HepG2 (cell line): Measurements from ENCODE around the gene REPS2.

Experiments
- ATF5 ChIP-seq: sonication (generic); formaldehyde crosslinking; IDR thresholded peaks from 2 replicates; pipeline ENCODE4 v1.4.0; 2020; ENCODE audit warnings: mild to moderate bottlenecking, low read depth, missing genetic modification reagents
- EP300 ChIP-seq, 3 experiments: sonication (generic) in 1 of 3; formaldehyde crosslinking in 1 of 3; IDR thresholded peaks; 2 replicates each; pipeline versions ENCODE4 v1.5.1 to v1.6.1; 2011 to 2020; ENCODE audit warnings: low read depth in 2 of 3, low read length in 2 of 3, borderline replicate concordance in 1 of 3, improper control_type of control experiment in 1 of 3, mild to moderate bottlenecking in 1 of 3, missing genetic modification reagents in 1 of 3, moderate library complexity in 1 of 3
- FOXA1 ChIP-seq, 2 experiments: fragments of 450-650 bp in 1 of 2; sonication (generic) in 1 of 2; formaldehyde crosslinking in 1 of 2; IDR thresholded peaks; 2 replicates each; pipeline versions ENCODE4 v1.4.0 to v1.6.1; 2016 to 2020; ENCODE audit warnings: missing genetic modification reagents in 1 of 2
- IRF2 ChIP-seq: IDR thresholded peaks from 2 replicates; pipeline ENCODE4 v1.6.1; 2018; ENCODE audit warnings: missing genetic modification reagents, missing compliant biosample characterization
- KDM5B ChIP-seq: sonication (generic); formaldehyde crosslinking; IDR thresholded peaks from 2 replicates; pipeline ENCODE4 v1.4.0; 2020; ENCODE audit warnings: missing genetic modification reagents, mild to moderate bottlenecking, borderline replicate concordance
- MYNN ChIP-seq: sonication (generic); formaldehyde crosslinking; IDR thresholded peaks from 2 replicates; pipeline ENCODE4 v1.4.0; 2020; ENCODE audit warnings: mild to moderate bottlenecking, low read depth, missing genetic modification reagents
- PRDM4 ChIP-seq: sonication (generic); formaldehyde crosslinking; IDR thresholded peaks from 2 replicates; pipeline ENCODE4 v1.9.0; 2021; ENCODE audit warnings: missing genetic modification reagents, borderline replicate concordance
- ZNF263 ChIP-seq: sonication (generic); formaldehyde crosslinking; IDR thresholded peaks from 2 replicates; pipeline ENCODE4 v1.4.0; 2020; ENCODE audit warnings: missing genetic modification reagents
- ZSCAN31 ChIP-seq: sonication (generic); formaldehyde crosslinking; IDR thresholded peaks from 2 replicates; pipeline ENCODE4 v1.5.0; 2020; ENCODE audit warnings: low read depth, mild to moderate bottlenecking, missing genetic modification reagents

GRCh38 chrX:16916561-16916960 lies 29.9 kb upstream of the REPS2 start:
- no peak for TF ChIP-seq EP300 (IDR thresholded peaks at IDR 0.05; ENCODE audit: low read depth in 2 of 2, low read length in 2 of 2)
- no peak for TF ChIP-seq EP300 (CRISPR knock-in tag; IDR thresholded peaks at IDR 0.05; ENCODE audit: borderline replicate concordance)
- TF ChIP-seq FOXA1 (IDR thresholded peaks at IDR 0.05): no peak
- no peak for TF ChIP-seq FOXA1 (CRISPR knock-in tag; IDR thresholded peaks at IDR 0.05)
- no peak for TF ChIP-seq ZNF263 (CRISPR knock-in tag)
- no peak for TF ChIP-seq IRF2 (CRISPR knock-in tag)
- TF ChIP-seq MYNN: no peak
- no peak for TF ChIP-seq KDM5B (CRISPR knock-in tag)
- no peak for TF ChIP-seq ATF5 (CRISPR knock-in tag)
- TF ChIP-seq PRDM4 (CRISPR knock-in tag): no peak
- TF ChIP-seq ZSCAN31 (CRISPR knock-in tag): no peak
